GM12878 (cell line): ENCODE measurements around the gene GTPBP3. TPM values are rescaled to one million over a fixed set of nuclear protein-coding genes. Genes with fewer than 3 reads are reported as not detected.

Experiments used
- ATAC-seq: fragments of 200-7000 bp; cut with Tn5 transposase; 3 replicates; pipeline ENCODE4 v1.9.1; 2020; ENCODE audit warnings: mild to moderate bottlenecking, moderate library complexity
- BruUV-seq: library from RNA; stranded (reverse); fragments of 400-500 nt; replicated peaks from 2 replicates; lab custom pipeline; 2021; lab: Mats Ljungman, UMichigan
- CTCF ChIA-PET: fragments of 300-600 bp; sonication (Branson Sonifier 250); formaldehyde crosslinking; extraction: SDS; loops from one replicate; lab custom pipeline; 2021; ENCODE audit warnings: inconsistent platforms; lab: Yijun Ruan, JAX
- POLR2A ChIA-PET: fragments of 350-600 bp; formaldehyde crosslinking; extraction: SDS; loops from one replicate; lab custom pipeline; 2021; ENCODE audit warnings: inconsistent platforms; lab: Charles Lee
- RAD21 ChIA-PET: fragments of 300-600 bp; sonication (Branson Sonifier 250); formaldehyde crosslinking; loops from one replicate; lab custom pipeline; 2023; ENCODE audit warnings: antibody characterized with exemption; ENCODE audit not compliant: unreplicated experiment; lab: Charles Lee
- SMC1A ChIA-PET: fragments of 300-600 bp; sonication (Branson Sonifier 250); formaldehyde crosslinking; loops from one replicate; lab custom pipeline; 2023; ENCODE audit not compliant: unreplicated experiment, uncharacterized antibody; lab: Charles Lee
- DNase-seq: peaks from one replicate; pipeline ENCODE4 v3.0.0-alpha.2; 2011; ENCODE audit warnings: low read depth, low spot score
- FAIRE-seq: peaks from 3 replicates; lab custom pipeline; 2011; peaks lifted over from hg19 to GRCh38; lab: Jason Lieb, UNC
- H2AFZ ChIP-seq: 2 replicates; pipeline ENCODE4 v1.6.0; 2011; ENCODE audit warnings: low read depth, low read length, control low read depth; ENCODE audit not compliant: control insufficient read depth
- H3K27ac ChIP-seq: 2 replicates; pipeline ENCODE4 v1.5.1; 2011; ENCODE audit warnings: control low read depth; ENCODE audit not compliant: control insufficient read depth, insufficient read depth
- H3K27me3 ChIP-seq, 2 experiments: replicated peaks in 1 of 2; 2 replicates each; pipeline versions ENCODE4 v1.6.0 to v1.6.1; 2011; ENCODE audit warnings: low read length in 1 of 2; ENCODE audit not compliant: control insufficient read depth in 2 of 2, insufficient read depth in 2 of 2
- H3K36me3 ChIP-seq, 2 experiments: 2 replicates each; pipeline ENCODE4 v1.5.1; 2011; ENCODE audit warnings: low read length in 1 of 2; ENCODE audit not compliant: control insufficient read depth in 2 of 2, insufficient read depth in 2 of 2
- H3K4me1 ChIP-seq: 2 replicates; pipeline ENCODE4 v1.6.1; 2011; ENCODE audit warnings: mild to moderate bottlenecking, low read length, moderate library complexity, mixed read lengths; ENCODE audit not compliant: control insufficient read depth, insufficient read depth
- H3K4me2 ChIP-seq: 2 replicates; pipeline ENCODE4 v1.6.0; 2011; ENCODE audit warnings: control low read depth; ENCODE audit not compliant: control insufficient read depth, insufficient read depth
- H3K4me3 ChIP-seq: fragments of 200-600 bp; sonication (generic); 2 replicates; pipeline ENCODE4 v1.5.1; 2016
- H3K79me2 ChIP-seq: 2 replicates; pipeline ENCODE4 v1.6.0; 2011; ENCODE audit warnings: low read length; ENCODE audit not compliant: control insufficient read depth, insufficient read depth
- H3K9ac ChIP-seq: 2 replicates; pipeline ENCODE4 v1.8.0; 2011; ENCODE audit warnings: low read length, control low read depth, mixed read lengths; ENCODE audit not compliant: control insufficient read depth, insufficient read depth
- H3K9me3 ChIP-seq: replicated peaks from 3 replicates; pipeline ENCODE4 v1.5.1; 2011; ENCODE audit warnings: mild to moderate bottlenecking, low read length; ENCODE audit not compliant: control insufficient read depth, insufficient read depth
- H4K20me1 ChIP-seq: 2 replicates; pipeline ENCODE4 v1.6.0; 2011; ENCODE audit not compliant: control insufficient read depth, insufficient read depth
- CBX5 ChIP-seq: sonication (generic); IDR thresholded peaks from 2 replicates; pipeline ENCODE4 v1.6.1; 2016; ENCODE audit warnings: low read depth, moderate library complexity, mild to moderate bottlenecking, inconsistent platforms
- FOXK2 ChIP-seq: fragments of 450-650 bp; IDR thresholded peaks from 2 replicates; pipeline ENCODE4 v1.6.1; 2017; ENCODE audit warnings: mild to moderate bottlenecking, moderate library complexity
- HDAC2 ChIP-seq: fragments of 200-600 bp; sonication (generic); IDR thresholded peaks from 2 replicates; pipeline ENCODE4 v1.6.1; 2017
- MEF2B ChIP-seq: fragments of 450-650 bp; IDR thresholded peaks from 2 replicates; pipeline ENCODE4 v1.6.1; 2018; ENCODE audit warnings: mild to moderate bottlenecking, moderate library complexity; ENCODE audit not compliant: partially characterized antibody, poor library complexity, severe bottlenecking
- MTA2 ChIP-seq: fragments of 450-650 bp; IDR thresholded peaks from 2 replicates; pipeline ENCODE4 v1.6.1; 2016; ENCODE audit warnings: low read depth, mild to moderate bottlenecking, moderate library complexity
- NR2C1 ChIP-seq: fragments of 450-650 bp; IDR thresholded peaks from 2 replicates; pipeline ENCODE4 v1.6.1; 2017; ENCODE audit warnings: antibody characterized with exemption, mild to moderate bottlenecking, moderate library complexity
- NR2C2 ChIP-seq: IDR thresholded peaks from 2 replicates; pipeline ENCODE4 v1.6.1; 2011; ENCODE audit warnings: borderline replicate concordance, low read depth; ENCODE audit not compliant: control insufficient read depth, insufficient read length
- NR2F1 ChIP-seq: fragments of 450-650 bp; conservative IDR thresholded peaks from 2 replicates; pipeline ENCODE4 v1.6.1; 2017; ENCODE audit warnings: mild to moderate bottlenecking
- RAD51 ChIP-seq: fragments of 450-650 bp; IDR thresholded peaks from 2 replicates; pipeline ENCODE4 v1.6.1; 2016; ENCODE audit warnings: moderate library complexity, mild to moderate bottlenecking, inconsistent platforms
- SMAD5 ChIP-seq: IDR thresholded peaks from 2 replicates; pipeline ENCODE4 v1.6.1; 2016; ENCODE audit warnings: antibody characterized with exemption, low read depth
- SP1 ChIP-seq: IDR thresholded peaks from one replicate; pipeline ENCODE4 v1.6.1; 2011; ENCODE audit warnings: low read depth, low read length
- SPI1 ChIP-seq: IDR thresholded peaks from 2 replicates; pipeline ENCODE4 v1.6.1; 2011; ENCODE audit warnings: low read depth, mild to moderate bottlenecking, low read length, moderate library complexity, borderline replicate concordance; ENCODE audit not compliant: insufficient read depth
- SUZ12 ChIP-seq: fragments of 200-600 bp; sonication (generic); IDR thresholded peaks from one replicate; pipeline ENCODE4 v1.6.1; 2018; ENCODE audit warnings: antibody characterized with exemption, mild to moderate bottlenecking; ENCODE audit not compliant: unreplicated experiment
- TARDBP ChIP-seq: IDR thresholded peaks from 2 replicates; pipeline ENCODE4 v1.6.1; 2016; ENCODE audit warnings: borderline replicate concordance
- TCF7 ChIP-seq: IDR thresholded peaks from 2 replicates; pipeline ENCODE4 v1.6.1; 2014; ENCODE audit warnings: antibody characterized with exemption, borderline replicate concordance
- WGBS: methylation state at CpG from one replicate; pipeline ENCODE4 v1.1.6; 2016; ENCODE audit warnings: low lambda C conversion rate; ENCODE audit not compliant: insufficient replicate concordance, insufficient coverage; ENCODE audit errors: missing lambda C conversion rate; 5-methylcytosine and 5-hydroxymethylcytosine counted together
- in situ Hi-C: fragments of 300-500 bp; cut with MboI; formaldehyde crosslinking; loops from 9 replicates; pipeline ENCODE4 v1.14.3; 2018; ENCODE audit warnings: mixed read lengths
- intact Hi-C: fragments of 100-400 bp; cut with micrococcal nuclease; formaldehyde crosslinking; loops from one replicate; pipeline ENCODE4 v1.14.2; 2022; ENCODE audit not compliant: unreplicated experiment
- polyA plus RNA-seq, 11 experiments: library from polyadenylated mRNA; depleted of rRNA in 4 of 11; unstranded in 6 of 11; stranded (reverse) in 5 of 11; fragments of >200 nt; fragmentation: Nextera tagmentation in 4 of 11; fragmentation: Illumina TruSeq in 1 of 11; extraction: Ambion mirVana in 4 of 11; extraction: Trizol in 1 of 11; gene quantifications; 1 replicate in 1 of 11; 2 replicates in 10 of 11; pipeline versions ENCODE4 v1.2.1 to v1.2.3, GENCODE V29; 2011 to 2016; ENCODE audit warnings: inconsistent platforms in 2 of 11, missing spikeins in 2 of 11, low read depth in 1 of 11
- total RNA-seq, 4 experiments: library from RNA; depleted of rRNA in 3 of 4; stranded (reverse); fragments of >200 nt in 3 of 4; fragmentation: Illumina TruSeq in 1 of 4; extraction: Trizol in 1 of 4; gene quantifications; 2 replicates each; pipeline versions ENCODE4 v1.2.1 to v1.2.3, GENCODE V29; 2013 to 2021
- TF ChIP-seq, protein P1 (sequence below): fragments of 450-650 bp; IDR thresholded peaks from 2 replicates; pipeline ENCODE4 v1.6.1; 2017; ENCODE audit warnings: antibody characterized with exemption, mild to moderate bottlenecking, moderate library complexity
- TF ChIP-seq, protein P2 (sequence below): fragments of 450-650 bp; IDR thresholded peaks from 2 replicates; pipeline ENCODE4 v1.6.1; 2017; ENCODE audit warnings: mild to moderate bottlenecking, low read depth, inconsistent platforms; ENCODE audit not compliant: poor library complexity, severe bottlenecking
- TF ChIP-seq, protein P3 (sequence below): fragments of 450-650 bp; IDR thresholded peaks from 2 replicates; pipeline ENCODE4 v1.6.1; 2017; ENCODE audit warnings: mild to moderate bottlenecking, moderate library complexity

GTPBP3 gene
- total and polyA plus RNA-seq, 10 of the 15 experiments (the other 5 are each of a cell fraction or from before 2014, with no cell fraction given) = 2.9 to 46.8 (median 15.4) TPM

DNA sequence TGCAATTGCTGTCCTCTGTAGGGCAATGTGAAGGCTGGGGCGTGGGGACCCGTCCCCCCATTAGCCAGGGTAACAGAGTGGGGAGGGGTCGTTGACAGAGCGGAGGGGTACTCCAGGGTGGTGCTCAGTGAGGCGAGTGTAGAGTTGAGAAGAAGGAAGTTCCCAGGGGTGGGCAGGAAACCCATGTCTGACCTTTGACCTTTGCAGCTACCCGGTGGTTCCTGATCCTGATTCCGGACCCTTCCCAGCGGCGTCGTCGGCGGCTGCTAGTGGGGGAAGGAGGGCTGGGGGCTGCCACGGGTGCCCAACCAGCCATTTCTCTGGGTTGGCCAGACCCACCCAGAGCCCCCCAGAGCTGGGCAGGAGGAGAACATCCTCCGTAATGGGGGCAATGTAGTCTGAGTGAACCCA, 41.9 kb downstream of the GTPBP3 start:
- ChIA-PET CTCF (no interaction called here), SMC1A (interaction anchor here (0.9 kb wide), 1 partner anchor 32 kb away, joined by 3 read pairs; no protein-coding TSS in a partner anchor), RAD21 (no interaction called here), POLR2A (interaction anchor here (0.7 kb wide), 1 partner anchor 321 kb away, joined by 4 read pairs; no protein-coding TSS in a partner anchor)
- no peaks in the 10 kb centered on the region for H3K79me2 ChIP-seq
- no peaks in the 10 kb centered on the region for H3K36me3 ChIP-seq
- no peak overlapping the region for H3K4me2 ChIP-seq
- H4K20me1 ChIP-seq = no peaks in the 10 kb centered on the region
- in situ Hi-C loops (no loop called here), intact Hi-C loops (no loop called here)
- BruUV-seq = no TSS peak
- H3K9ac ChIP-seq = no peak overlapping the region
- no peaks in the 10 kb centered on the region for H3K27me3 ChIP-seq
- no peak overlapping the region for H3K27ac ChIP-seq
- DNase-seq (no peak), ATAC-seq (no peak), FAIRE-seq (no peak)
- no peak overlapping the region for H3K4me3 ChIP-seq
- no peak overlapping the region for H2AFZ ChIP-seq
- H3K9me3 ChIP-seq = no peaks in the 10 kb centered on the region; the same call in 2 of the 3 replicates
- no peak for TF ChIP-seq MTA2
- TF ChIP-seq FOXK2 = no peak
- no peak for TF ChIP-seq SMAD5
- TF ChIP-seq, protein P1, sequence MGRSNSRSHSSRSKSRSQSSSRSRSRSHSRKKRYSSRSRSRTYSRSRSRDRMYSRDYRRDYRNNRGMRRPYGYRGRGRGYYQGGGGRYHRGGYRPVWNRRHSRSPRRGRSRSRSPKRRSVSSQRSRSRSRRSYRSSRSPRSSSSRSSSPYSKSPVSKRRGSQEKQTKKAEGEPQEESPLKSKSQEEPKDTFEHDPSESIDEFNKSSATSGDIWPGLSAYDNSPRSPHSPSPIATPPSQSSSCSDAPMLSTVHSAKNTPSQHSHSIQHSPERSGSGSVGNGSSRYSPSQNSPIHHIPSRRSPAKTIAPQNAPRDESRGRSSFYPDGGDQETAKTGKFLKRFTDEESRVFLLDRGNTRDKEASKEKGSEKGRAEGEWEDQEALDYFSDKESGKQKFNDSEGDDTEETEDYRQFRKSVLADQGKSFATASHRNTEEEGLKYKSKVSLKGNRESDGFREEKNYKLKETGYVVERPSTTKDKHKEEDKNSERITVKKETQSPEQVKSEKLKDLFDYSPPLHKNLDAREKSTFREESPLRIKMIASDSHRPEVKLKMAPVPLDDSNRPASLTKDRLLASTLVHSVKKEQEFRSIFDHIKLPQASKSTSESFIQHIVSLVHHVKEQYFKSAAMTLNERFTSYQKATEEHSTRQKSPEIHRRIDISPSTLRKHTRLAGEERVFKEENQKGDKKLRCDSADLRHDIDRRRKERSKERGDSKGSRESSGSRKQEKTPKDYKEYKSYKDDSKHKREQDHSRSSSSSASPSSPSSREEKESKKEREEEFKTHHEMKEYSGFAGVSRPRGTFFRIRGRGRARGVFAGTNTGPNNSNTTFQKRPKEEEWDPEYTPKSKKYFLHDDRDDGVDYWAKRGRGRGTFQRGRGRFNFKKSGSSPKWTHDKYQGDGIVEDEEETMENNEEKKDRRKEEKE = no peak
- TF ChIP-seq CBX5 = no peak
- TF ChIP-seq, protein P2, sequence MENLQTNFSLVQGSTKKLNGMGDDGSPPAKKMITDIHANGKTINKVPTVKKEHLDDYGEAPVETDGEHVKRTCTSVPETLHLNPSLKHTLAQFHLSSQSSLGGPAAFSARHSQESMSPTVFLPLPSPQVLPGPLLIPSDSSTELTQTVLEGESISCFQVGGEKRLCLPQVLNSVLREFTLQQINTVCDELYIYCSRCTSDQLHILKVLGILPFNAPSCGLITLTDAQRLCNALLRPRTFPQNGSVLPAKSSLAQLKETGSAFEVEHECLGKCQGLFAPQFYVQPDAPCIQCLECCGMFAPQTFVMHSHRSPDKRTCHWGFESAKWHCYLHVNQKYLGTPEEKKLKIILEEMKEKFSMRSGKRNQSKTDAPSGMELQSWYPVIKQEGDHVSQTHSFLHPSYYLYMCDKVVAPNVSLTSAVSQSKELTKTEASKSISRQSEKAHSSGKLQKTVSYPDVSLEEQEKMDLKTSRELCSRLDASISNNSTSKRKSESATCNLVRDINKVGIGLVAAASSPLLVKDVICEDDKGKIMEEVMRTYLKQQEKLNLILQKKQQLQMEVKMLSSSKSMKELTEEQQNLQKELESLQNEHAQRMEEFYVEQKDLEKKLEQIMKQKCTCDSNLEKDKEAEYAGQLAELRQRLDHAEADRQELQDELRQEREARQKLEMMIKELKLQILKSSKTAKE = no peak
- no peak for TF ChIP-seq MEF2B
- peak; percentile 65 for TF ChIP-seq NR2C2
- TF ChIP-seq, protein P3, sequence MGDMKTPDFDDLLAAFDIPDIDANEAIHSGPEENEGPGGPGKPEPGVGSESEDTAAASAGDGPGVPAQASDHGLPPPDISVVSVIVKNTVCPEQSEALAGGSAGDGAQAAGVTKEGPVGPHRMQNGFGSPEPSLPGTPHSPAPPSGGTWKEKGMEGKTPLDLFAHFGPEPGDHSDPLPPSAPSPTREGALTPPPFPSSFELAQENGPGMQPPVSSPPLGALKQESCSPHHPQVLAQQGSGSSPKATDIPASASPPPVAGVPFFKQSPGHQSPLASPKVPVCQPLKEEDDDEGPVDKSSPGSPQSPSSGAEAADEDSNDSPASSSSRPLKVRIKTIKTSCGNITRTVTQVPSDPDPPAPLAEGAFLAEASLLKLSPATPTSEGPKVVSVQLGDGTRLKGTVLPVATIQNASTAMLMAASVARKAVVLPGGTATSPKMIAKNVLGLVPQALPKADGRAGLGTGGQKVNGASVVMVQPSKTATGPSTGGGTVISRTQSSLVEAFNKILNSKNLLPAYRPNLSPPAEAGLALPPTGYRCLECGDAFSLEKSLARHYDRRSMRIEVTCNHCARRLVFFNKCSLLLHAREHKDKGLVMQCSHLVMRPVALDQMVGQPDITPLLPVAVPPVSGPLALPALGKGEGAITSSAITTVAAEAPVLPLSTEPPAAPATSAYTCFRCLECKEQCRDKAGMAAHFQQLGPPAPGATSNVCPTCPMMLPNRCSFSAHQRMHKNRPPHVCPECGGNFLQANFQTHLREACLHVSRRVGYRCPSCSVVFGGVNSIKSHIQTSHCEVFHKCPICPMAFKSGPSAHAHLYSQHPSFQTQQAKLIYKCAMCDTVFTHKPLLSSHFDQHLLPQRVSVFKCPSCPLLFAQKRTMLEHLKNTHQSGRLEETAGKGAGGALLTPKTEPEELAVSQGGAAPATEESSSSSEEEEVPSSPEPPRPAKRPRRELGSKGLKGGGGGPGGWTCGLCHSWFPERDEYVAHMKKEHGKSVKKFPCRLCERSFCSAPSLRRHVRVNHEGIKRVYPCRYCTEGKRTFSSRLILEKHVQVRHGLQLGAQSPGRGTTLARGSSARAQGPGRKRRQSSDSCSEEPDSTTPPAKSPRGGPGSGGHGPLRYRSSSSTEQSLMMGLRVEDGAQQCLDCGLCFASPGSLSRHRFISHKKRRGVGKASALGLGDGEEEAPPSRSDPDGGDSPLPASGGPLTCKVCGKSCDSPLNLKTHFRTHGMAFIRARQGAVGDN = no peak
- no peak for TF ChIP-seq RAD51
- TF ChIP-seq TARDBP = no peak
- TF ChIP-seq SP1 = no peak
- TF ChIP-seq SUZ12 = no peak
- no peak for TF ChIP-seq SPI1
- peak; percentile 63 for TF ChIP-seq NR2C1
- no peak for TF ChIP-seq HDAC2
- TF ChIP-seq NR2F1 = peak; percentile 87
- TF ChIP-seq TCF7 = no peak
- H3K4me1 ChIP-seq = peaks cover 15% of the 10 kb centered on the region
- 51% methylated on average over 14 of the region's 14 CpGs for WGBS
